HEK293 (cell line): ENCODE measurements around the gene CINP.
"Not testable (repeated sequence)": the region's sequence is repeated elsewhere in the genome, so short reads cannot be mapped to it uniquely, and the experiment has no call there.

Source experiments
- CTCF ChIA-PET: fragments of 350-600 bp; formaldehyde crosslinking; extraction: SDS; loops from one replicate; lab custom pipeline; 2021; ENCODE audit warnings: antibody characterized with exemption; lab: Yijun Ruan, JAX
- POLR2A ChIA-PET: fragments of 300-600 bp; formaldehyde crosslinking; extraction: SDS; loops from one replicate; lab custom pipeline; 2020; ENCODE audit warnings: antibody characterized with exemption, inconsistent platforms; lab: Yijun Ruan, JAX
- H3K27ac ChIP-seq: fragments of 200-500 bp; sonication (Bioruptor generic); 2 replicates; pipeline ENCODE4 v1.5.1; 2014; ENCODE audit warnings: low read depth, low read length, control low read depth, inconsistent platforms; ENCODE audit errors: extremely low read depth
- H3K36me3 ChIP-seq, 2 experiments: fragments of 200-500 bp in 1 of 2; sonication (Bioruptor generic) in 1 of 2; 1 replicate in 1 of 2; 2 replicates in 1 of 2; pipeline ENCODE4 v1.5.1; 2014 to 2017; ENCODE audit warnings: inconsistent platforms in 2 of 2, low read length in 2 of 2; ENCODE audit not compliant: control insufficient read depth in 2 of 2, insufficient read depth in 1 of 2
- H3K4me1 ChIP-seq: fragments of 200-500 bp; sonication (Bioruptor generic); 2 replicates; pipeline ENCODE4 v1.5.1; 2014; ENCODE audit warnings: mild to moderate bottlenecking, low read length, inconsistent platforms; ENCODE audit not compliant: control insufficient read depth, insufficient read depth
- H3K4me3 ChIP-seq: 2 replicates; pipeline ENCODE4 v1.5.1; 2011; ENCODE audit warnings: low read depth, mild to moderate bottlenecking, control low read depth, low read length, moderate library complexity
- H3K9me3 ChIP-seq: fragments of 200-500 bp; sonication (Bioruptor generic); 2 replicates; pipeline ENCODE4 v1.5.1; 2014; ENCODE audit warnings: low read depth, low read length, inconsistent platforms; ENCODE audit not compliant: control insufficient read depth, insufficient read depth
- EGR2 ChIP-seq: fragments of 450-650 bp; formaldehyde crosslinking; IDR thresholded peaks from 2 replicates; pipeline ENCODE4 v1.5.1; 2016; ENCODE audit warnings: low read depth, missing biosample characterization, missing genetic modification characterization
- HOXA7 ChIP-seq: sonication (generic); formaldehyde crosslinking; IDR thresholded peaks from 2 replicates; pipeline ENCODE4 v1.8.1; 2022; ENCODE audit warnings: missing genetic modification reagents, borderline replicate concordance
- PRDM1 ChIP-seq: fragments of 450-650 bp; formaldehyde crosslinking; IDR thresholded peaks from 2 replicates; pipeline ENCODE4; 2016; ENCODE audit warnings: missing biosample characterization, missing genetic modification characterization
- ZNF157 ChIP-seq: fragments of 450-650 bp; formaldehyde crosslinking; IDR thresholded peaks from 2 replicates; pipeline ENCODE4 v1.5.1; 2016; ENCODE audit warnings: missing biosample characterization, missing genetic modification characterization
- ZNF24 ChIP-seq: fragments of 450-650 bp; formaldehyde crosslinking; IDR thresholded peaks from 2 replicates; pipeline ENCODE4 v1.5.1; 2016; ENCODE audit warnings: missing biosample characterization, missing genetic modification characterization
- ZNF391 ChIP-seq: fragments of 450-650 bp; formaldehyde crosslinking; IDR thresholded peaks from 2 replicates; pipeline ENCODE4 v1.5.1; 2016; ENCODE audit warnings: low read depth, missing biosample characterization, missing genetic modification characterization, borderline replicate concordance
- ZNF529 ChIP-seq: fragments of 450-650 bp; formaldehyde crosslinking; IDR thresholded peaks from 2 replicates; pipeline ENCODE4 v1.5.1; 2017; ENCODE audit warnings: missing genetic modification characterization, missing biosample characterization; ENCODE audit not compliant: insufficient replicate concordance
- ZNF548 ChIP-seq: fragments of 450-650 bp; formaldehyde crosslinking; IDR thresholded peaks from 2 replicates; pipeline ENCODE4 v1.5.1; 2016; ENCODE audit warnings: missing biosample characterization, missing genetic modification characterization
- ZNF549 ChIP-seq: fragments of 450-650 bp; IDR thresholded peaks from 2 replicates; pipeline ENCODE4 v1.5.1; 2018; ENCODE audit warnings: missing biosample characterization, missing genetic modification characterization, mild to moderate bottlenecking, inconsistent platforms, moderate library complexity
- ZNF629 ChIP-seq: fragments of 450-650 bp; formaldehyde crosslinking; IDR thresholded peaks from 2 replicates; pipeline ENCODE4 v1.5.1; 2017; ENCODE audit warnings: missing biosample characterization, missing genetic modification characterization
- ZNF658 ChIP-seq: fragments of 450-650 bp; formaldehyde crosslinking; IDR thresholded peaks from 2 replicates; pipeline ENCODE4; 2016; ENCODE audit warnings: missing biosample characterization, missing genetic modification characterization
- ZNF664 ChIP-seq: fragments of 450-650 bp; formaldehyde crosslinking; IDR thresholded peaks from 2 replicates; pipeline ENCODE4 v1.5.1; 2016; ENCODE audit warnings: missing biosample characterization, missing genetic modification characterization
- ZNF677 ChIP-seq: fragments of 450-650 bp; IDR thresholded peaks from 2 replicates; pipeline ENCODE4 v1.5.0; 2018; ENCODE audit warnings: missing biosample characterization, mild to moderate bottlenecking, missing genetic modification characterization, moderate library complexity
- ZNF76 ChIP-seq: fragments of 450-650 bp; formaldehyde crosslinking; IDR thresholded peaks from 2 replicates; pipeline ENCODE4; 2016; ENCODE audit warnings: low read depth, missing biosample characterization, missing genetic modification characterization, borderline replicate concordance
- ZNF843 ChIP-seq: fragments of 450-650 bp; formaldehyde crosslinking; IDR thresholded peaks from 2 replicates; pipeline ENCODE4 v1.5.1; 2016; ENCODE audit warnings: missing biosample characterization, missing genetic modification characterization
- TF ChIP-seq, protein P1 (sequence below): fragments of 450-650 bp; formaldehyde crosslinking; IDR thresholded peaks from 2 replicates; pipeline ENCODE4 v1.5.1; 2016; ENCODE audit warnings: missing biosample characterization, missing genetic modification characterization
- TF ChIP-seq, protein P2 (sequence below): fragments of 450-650 bp; formaldehyde crosslinking; IDR thresholded peaks from 2 replicates; pipeline ENCODE4 v1.5.1; 2016; ENCODE audit warnings: missing biosample characterization, missing genetic modification characterization
- TF ChIP-seq, protein P3 (sequence below): fragments of 450-650 bp; formaldehyde crosslinking; IDR thresholded peaks from 2 replicates; pipeline ENCODE4 v1.5.1; 2017; ENCODE audit warnings: missing biosample characterization, mild to moderate bottlenecking, missing genetic modification characterization, moderate library complexity

The CINP gene

DNA sequence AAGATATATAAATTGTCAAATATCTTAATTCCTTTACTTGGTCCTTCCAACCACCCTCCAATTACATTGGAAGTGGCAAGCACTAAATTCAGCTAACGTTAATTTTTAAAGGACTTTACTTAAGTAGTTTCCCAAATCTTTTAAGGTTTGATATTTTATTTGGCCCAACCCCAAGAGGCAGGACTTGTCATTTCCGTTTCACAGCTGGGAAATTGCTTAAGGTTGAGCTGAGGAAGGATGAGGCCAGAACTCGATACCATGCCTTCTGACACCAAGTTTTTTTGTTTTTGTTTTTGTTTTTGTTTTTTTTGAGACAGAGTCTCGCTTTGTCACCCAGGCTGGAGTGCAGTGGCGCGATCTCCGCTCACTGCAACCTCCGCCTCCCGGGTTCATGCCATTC, 11.1 kb downstream of the CINP start:
- H3K27ac ChIP-seq, H3K4me3 ChIP-seq, H3K9me3 ChIP-seq, CTCF ChIA-PET, H3K4me1 ChIP-seq: not testable (repeated sequence)
- POLR2A ChIA-PET = interaction anchor here (0.6 to 1.4 kb wide), 2 partner anchors 11 to 380 kb away, joined by 3 to 4 read pairs; partner anchors contain the start of genes CINP and TECPR2
- H3K36me3 ChIP-seq = peaks cover 44 to 78% of the 10 kb centered on the region in 2 experiments; a peak in 2 of 3 replicates

DNA sequence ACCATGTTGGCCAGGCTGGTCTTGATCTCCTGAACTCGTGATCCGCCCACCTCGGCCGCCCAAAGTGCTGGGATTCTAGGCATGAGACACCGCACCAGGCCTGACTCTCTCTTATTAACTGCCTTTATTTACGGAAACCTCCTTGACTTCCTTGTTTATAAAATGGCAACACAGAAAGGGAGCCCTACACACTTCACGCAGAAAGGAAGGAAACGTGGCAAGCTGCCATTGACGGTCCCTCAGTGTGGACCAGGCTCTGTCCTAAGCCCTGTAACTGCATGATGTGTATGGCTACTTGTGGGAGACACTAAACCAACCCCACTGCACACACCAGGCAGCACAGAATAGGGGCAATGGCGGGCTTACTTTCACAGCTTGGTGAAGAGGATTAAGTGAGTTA, 11.7 kb downstream of the CINP start:
- H3K36me3 ChIP-seq = peaks cover 44 to 73% of the 10 kb centered on the region in 2 experiments; a peak in 2 of 3 replicates
- no peak overlapping the region for H3K27ac ChIP-seq
- H3K4me3 ChIP-seq = no peak overlapping the region
- POLR2A ChIA-PET = interaction anchor here (1.2 kb wide), 1 partner anchor 12 kb away, joined by 7 read pairs; the partner anchor contains the start of genes CINP and TECPR2
- no peaks in the 10 kb centered on the region for H3K4me1 ChIP-seq
- CTCF ChIA-PET = no interaction called here
- TF ChIP-seq, protein P1, sequence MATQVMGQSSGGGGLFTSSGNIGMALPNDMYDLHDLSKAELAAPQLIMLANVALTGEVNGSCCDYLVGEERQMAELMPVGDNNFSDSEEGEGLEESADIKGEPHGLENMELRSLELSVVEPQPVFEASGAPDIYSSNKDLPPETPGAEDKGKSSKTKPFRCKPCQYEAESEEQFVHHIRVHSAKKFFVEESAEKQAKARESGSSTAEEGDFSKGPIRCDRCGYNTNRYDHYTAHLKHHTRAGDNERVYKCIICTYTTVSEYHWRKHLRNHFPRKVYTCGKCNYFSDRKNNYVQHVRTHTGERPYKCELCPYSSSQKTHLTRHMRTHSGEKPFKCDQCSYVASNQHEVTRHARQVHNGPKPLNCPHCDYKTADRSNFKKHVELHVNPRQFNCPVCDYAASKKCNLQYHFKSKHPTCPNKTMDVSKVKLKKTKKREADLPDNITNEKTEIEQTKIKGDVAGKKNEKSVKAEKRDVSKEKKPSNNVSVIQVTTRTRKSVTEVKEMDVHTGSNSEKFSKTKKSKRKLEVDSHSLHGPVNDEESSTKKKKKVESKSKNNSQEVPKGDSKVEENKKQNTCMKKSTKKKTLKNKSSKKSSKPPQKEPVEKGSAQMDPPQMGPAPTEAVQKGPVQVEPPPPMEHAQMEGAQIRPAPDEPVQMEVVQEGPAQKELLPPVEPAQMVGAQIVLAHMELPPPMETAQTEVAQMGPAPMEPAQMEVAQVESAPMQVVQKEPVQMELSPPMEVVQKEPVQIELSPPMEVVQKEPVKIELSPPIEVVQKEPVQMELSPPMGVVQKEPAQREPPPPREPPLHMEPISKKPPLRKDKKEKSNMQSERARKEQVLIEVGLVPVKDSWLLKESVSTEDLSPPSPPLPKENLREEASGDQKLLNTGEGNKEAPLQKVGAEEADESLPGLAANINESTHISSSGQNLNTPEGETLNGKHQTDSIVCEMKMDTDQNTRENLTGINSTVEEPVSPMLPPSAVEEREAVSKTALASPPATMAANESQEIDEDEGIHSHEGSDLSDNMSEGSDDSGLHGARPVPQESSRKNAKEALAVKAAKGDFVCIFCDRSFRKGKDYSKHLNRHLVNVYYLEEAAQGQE (tag by site-specific recombination) = no peak
- TF ChIP-seq ZNF664 (no peak), ZNF391 (tag by site-specific recombination) (no peak), ZNF529 (tag by site-specific recombination) (no peak), EGR2 (tag by site-specific recombination) (no peak), ZNF157 (no peak), ZNF658 (tag by site-specific recombination) (no peak), PRDM1 (tag by site-specific recombination) (no peak), HOXA7 (CRISPR knock-in tag) (no peak), ZNF24 (tag by site-specific recombination) (no peak), ZNF548 (tag by site-specific recombination) (no peak), ZNF629 (no peak), ZNF76 (tag by site-specific recombination) (no peak), ZNF549 (tag by site-specific recombination) (no peak), ZNF843 (tag by site-specific recombination) (no peak), ZNF677 (no peak)
- TF ChIP-seq, protein P2, sequence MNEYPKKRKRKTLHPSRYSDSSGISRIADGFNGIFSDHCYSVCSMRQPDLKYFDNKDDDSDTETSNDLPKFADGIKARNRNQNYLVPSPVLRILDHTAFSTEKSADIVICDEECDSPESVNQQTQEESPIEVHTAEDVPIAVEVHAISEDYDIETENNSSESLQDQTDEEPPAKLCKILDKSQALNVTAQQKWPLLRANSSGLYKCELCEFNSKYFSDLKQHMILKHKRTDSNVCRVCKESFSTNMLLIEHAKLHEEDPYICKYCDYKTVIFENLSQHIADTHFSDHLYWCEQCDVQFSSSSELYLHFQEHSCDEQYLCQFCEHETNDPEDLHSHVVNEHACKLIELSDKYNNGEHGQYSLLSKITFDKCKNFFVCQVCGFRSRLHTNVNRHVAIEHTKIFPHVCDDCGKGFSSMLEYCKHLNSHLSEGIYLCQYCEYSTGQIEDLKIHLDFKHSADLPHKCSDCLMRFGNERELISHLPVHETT (tag by site-specific recombination) = no peak
- TF ChIP-seq, protein P3, sequence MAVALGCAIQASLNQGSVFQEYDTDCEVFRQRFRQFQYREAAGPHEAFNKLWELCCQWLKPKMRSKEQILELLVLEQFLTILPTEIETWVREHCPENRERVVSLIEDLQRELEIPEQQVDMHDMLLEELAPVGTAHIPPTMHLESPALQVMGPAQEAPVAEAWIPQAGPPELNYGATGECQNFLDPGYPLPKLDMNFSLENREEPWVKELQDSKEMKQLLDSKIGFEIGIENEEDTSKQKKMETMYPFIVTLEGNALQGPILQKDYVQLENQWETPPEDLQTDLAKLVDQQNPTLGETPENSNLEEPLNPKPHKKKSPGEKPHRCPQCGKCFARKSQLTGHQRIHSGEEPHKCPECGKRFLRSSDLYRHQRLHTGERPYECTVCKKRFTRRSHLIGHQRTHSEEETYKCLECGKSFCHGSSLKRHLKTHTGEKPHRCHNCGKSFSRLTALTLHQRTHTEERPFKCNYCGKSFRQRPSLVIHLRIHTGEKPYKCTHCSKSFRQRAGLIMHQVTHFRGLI (tag by site-specific recombination) = no peak
- no peaks in the 10 kb centered on the region for H3K9me3 ChIP-seq
